ENCODE measurements around the gene ST7.

DNA sequence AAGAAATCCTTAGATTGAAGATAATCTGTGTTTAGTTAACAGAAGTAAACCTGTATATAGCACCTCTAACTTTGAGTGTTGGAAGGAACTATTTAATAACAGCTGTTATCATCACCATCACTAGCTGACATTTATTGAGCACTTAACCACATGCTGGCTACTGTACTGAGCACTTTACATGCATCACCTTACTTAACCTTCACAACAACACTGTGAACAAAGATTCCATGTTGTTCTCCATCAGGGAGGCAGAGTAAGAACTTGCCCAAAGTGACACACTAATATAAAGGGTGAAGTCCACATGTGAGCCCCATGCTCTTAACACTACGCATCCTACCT lies 182.2 kb downstream of the ST7 start:
- TF ChIP-seq, protein P1, sequence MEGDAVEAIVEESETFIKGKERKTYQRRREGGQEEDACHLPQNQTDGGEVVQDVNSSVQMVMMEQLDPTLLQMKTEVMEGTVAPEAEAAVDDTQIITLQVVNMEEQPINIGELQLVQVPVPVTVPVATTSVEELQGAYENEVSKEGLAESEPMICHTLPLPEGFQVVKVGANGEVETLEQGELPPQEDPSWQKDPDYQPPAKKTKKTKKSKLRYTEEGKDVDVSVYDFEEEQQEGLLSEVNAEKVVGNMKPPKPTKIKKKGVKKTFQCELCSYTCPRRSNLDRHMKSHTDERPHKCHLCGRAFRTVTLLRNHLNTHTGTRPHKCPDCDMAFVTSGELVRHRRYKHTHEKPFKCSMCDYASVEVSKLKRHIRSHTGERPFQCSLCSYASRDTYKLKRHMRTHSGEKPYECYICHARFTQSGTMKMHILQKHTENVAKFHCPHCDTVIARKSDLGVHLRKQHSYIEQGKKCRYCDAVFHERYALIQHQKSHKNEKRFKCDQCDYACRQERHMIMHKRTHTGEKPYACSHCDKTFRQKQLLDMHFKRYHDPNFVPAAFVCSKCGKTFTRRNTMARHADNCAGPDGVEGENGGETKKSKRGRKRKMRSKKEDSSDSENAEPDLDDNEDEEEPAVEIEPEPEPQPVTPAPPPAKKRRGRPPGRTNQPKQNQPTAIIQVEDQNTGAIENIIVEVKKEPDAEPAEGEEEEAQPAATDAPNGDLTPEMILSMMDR (IDR thresholded peaks at IDR 0.05): no peak
- no peak for TF ChIP-seq POLR2AphosphoS5 (IDR thresholded peaks at IDR 0.05)
- TF ChIP-seq POLR2A (IDR thresholded peaks at IDR 0.05): no peak

All from sigmoid colon (tissue), 4 donors.